ENCODE data around the gene CDK13.

- TF ChIP-seq, protein P1, sequence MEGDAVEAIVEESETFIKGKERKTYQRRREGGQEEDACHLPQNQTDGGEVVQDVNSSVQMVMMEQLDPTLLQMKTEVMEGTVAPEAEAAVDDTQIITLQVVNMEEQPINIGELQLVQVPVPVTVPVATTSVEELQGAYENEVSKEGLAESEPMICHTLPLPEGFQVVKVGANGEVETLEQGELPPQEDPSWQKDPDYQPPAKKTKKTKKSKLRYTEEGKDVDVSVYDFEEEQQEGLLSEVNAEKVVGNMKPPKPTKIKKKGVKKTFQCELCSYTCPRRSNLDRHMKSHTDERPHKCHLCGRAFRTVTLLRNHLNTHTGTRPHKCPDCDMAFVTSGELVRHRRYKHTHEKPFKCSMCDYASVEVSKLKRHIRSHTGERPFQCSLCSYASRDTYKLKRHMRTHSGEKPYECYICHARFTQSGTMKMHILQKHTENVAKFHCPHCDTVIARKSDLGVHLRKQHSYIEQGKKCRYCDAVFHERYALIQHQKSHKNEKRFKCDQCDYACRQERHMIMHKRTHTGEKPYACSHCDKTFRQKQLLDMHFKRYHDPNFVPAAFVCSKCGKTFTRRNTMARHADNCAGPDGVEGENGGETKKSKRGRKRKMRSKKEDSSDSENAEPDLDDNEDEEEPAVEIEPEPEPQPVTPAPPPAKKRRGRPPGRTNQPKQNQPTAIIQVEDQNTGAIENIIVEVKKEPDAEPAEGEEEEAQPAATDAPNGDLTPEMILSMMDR (IDR thresholded peaks at IDR 0.05), result no peak
- no peak for TF ChIP-seq POLR2A (IDR thresholded peaks at IDR 0.05)
These were observed 152.8 kb downstream of the CDK13 start for GRCh38 chr7:40102897-40103296.

Measured in uterus (tissue), 2 donors.